Measurements from ENCODE around the gene BRPF1. TPM values are rescaled to one million over a fixed set of nuclear protein-coding genes. Genes with fewer than 3 reads are reported as not detected.

BRPF1 gene
- total and polyA plus RNA-seq, 2 donors (not counting 1 experiment from before 2014, with no cell fraction given), result 24.4 to 36.5 TPM

DNA sequence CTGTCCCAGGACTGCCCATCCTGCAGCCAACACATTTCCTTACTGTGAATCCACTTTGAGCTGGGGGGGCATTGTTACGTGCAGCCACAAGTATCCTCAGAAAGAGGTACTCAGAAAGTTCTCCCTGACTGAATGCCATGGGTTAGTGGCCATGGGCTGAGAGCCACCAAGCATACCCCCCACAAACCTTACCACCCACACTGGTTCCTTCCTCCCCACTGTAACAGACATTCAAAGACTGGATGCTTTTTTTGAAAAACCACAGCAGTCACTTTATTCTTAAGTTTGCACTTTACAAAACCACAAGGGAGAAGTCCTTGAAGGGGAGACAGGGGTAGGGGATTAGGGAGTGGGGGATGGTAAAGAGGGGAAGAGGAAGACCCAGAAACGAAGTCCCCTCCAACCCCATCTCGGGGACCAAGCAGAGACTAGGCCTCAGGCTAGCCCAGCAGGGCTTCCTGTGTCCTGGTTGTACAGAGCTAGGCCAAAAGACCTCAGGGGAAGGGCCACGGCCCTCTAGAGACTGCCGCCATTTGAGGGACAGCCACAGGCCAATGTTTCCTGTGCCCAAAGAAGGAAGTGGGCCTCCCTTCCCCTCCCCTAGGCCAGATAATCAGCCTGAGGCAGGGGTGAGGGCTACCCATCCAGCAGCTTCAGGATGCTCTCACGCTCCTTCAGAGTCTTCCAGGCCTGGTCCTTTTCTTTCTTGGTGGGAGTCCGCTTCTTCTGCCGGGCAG lies 48.4 kb downstream of the BRPF1 start:
- H3K36me3 ChIP-seq (replicated peaks in 1 of 2; ENCODE audit: control extremely low read depth in 1 of 2, control insufficient read depth in 1 of 2, extremely low read depth in 1 of 2, insufficient read depth in 2 of 2, low read length in 1 of 2), result peaks cover 0 to 20% of the 10 kb centered on the region in 2 experiments
- H3K27me3 ChIP-seq (replicated peaks in 1 of 4; ENCODE audit: control extremely low read depth in 1 of 4, control insufficient read depth in 3 of 4, insufficient read depth in 4 of 4, low read length in 3 of 4), result no peaks in the 10 kb centered on the region
- ChIA-PET CTCF (interaction anchor here (0.7 to 4.6 kb wide), 7 partner anchors 11 to 275 kb away, joined by 3 to 25 read pairs (median 7); partner anchors contain the start of genes ARPC4, OGG1 and TADA3), POLR2A (interaction anchor here (0.9 to 3.7 kb wide), 3 partner anchors 13 to 30 kb away, joined by 3 to 18 read pairs (median 8); partner anchors contain the start of genes ARPC4, OGG1 and TADA3)
- no peaks in the 10 kb centered on the region for H3K27me3 Mint-ChIP-seq
- H2AFZ ChIP-seq (ENCODE audit: insufficient read depth, low read depth, low read length, poor library complexity, severe bottlenecking), result peak overlapping the region; percentile 63
- 15% methylated on average over 6 of the region's 8 CpGs for WGBS (ENCODE audit: insufficient coverage)
- H3K4me2 ChIP-seq (replicated peaks; ENCODE audit: low read depth, low read length, poor library complexity, severe bottlenecking), result peak overlapping the region; percentile 59
- peak; percentile 74 for ATAC-seq (ENCODE audit: low read depth)
- intact Hi-C loops (cut with micrococcal nuclease), result loop anchor here (1.0 to 5.0 kb wide), 4 partner anchors 12 to 247 kb away; partner anchors contain the start of genes BRPF1, FANCD2 and TADA3
- H3K4me3 Mint-ChIP-seq, result peak overlapping the region; percentile 40
- no peaks in the 10 kb centered on the region for H4K20me1 ChIP-seq (ENCODE audit: control insufficient read depth, insufficient read depth, low read length, poor library complexity, severe bottlenecking)
- H3K79me2 ChIP-seq (ENCODE audit: control insufficient read depth, insufficient read depth, low read length), result peaks cover 3% of the 10 kb centered on the region
- no peaks in the 10 kb centered on the region for H3K9me3 ChIP-seq (ENCODE audit: control extremely low read depth in 1 of 3, control insufficient read depth in 2 of 3, insufficient read depth in 1 of 3, low read length in 2 of 3)
- peaks cover 59% of the 10 kb centered on the region for H3K4me1 Mint-ChIP-seq
- no peaks in the 10 kb centered on the region for H3K9me3 Mint-ChIP-seq (ENCODE audit: insufficient read depth)
- DNase-seq, result peak; percentile 73
- H3K27ac ChIP-seq (ENCODE audit: low read length in 2 of 2), result peak overlapping the region; percentile 56 to 82
- TF ChIP-seq, protein P1, sequence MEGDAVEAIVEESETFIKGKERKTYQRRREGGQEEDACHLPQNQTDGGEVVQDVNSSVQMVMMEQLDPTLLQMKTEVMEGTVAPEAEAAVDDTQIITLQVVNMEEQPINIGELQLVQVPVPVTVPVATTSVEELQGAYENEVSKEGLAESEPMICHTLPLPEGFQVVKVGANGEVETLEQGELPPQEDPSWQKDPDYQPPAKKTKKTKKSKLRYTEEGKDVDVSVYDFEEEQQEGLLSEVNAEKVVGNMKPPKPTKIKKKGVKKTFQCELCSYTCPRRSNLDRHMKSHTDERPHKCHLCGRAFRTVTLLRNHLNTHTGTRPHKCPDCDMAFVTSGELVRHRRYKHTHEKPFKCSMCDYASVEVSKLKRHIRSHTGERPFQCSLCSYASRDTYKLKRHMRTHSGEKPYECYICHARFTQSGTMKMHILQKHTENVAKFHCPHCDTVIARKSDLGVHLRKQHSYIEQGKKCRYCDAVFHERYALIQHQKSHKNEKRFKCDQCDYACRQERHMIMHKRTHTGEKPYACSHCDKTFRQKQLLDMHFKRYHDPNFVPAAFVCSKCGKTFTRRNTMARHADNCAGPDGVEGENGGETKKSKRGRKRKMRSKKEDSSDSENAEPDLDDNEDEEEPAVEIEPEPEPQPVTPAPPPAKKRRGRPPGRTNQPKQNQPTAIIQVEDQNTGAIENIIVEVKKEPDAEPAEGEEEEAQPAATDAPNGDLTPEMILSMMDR (IDR thresholded peaks at IDR 0.05), result no peak
- TF ChIP-seq EZH2 (IDR thresholded peaks at IDR 0.05; ENCODE audit: borderline replicate concordance, insufficient read depth, low read depth, low read length, poor library complexity, severe bottlenecking), result no peak
- peak overlapping the region; percentile 19 for H3K9ac ChIP-seq (ENCODE audit: low read length)
- peak overlapping the region in 3 of 5 experiments; percentile 1 to 18 (median 3) for H3K4me3 ChIP-seq (ENCODE audit: control extremely low read depth in 1 of 5, extremely low read depth in 1 of 5, insufficient read depth in 1 of 5, low read depth in 2 of 5, low read length in 4 of 5)
- peaks cover 51 to 59% of the 10 kb centered on the region in 2 donors for H3K4me1 ChIP-seq (ENCODE audit: control insufficient read depth in 2 of 2, insufficient read depth in 2 of 2, low read length in 2 of 2)
- peak overlapping the region; percentile 78 for H3K27ac Mint-ChIP-seq
